IPS-18c (cell line): ENCODE results near the gene ZFP2.
A peak's percentile ranks its signal among the peaks of the same experiment; 100 is the strongest.

Experiments
- H3K4me3 ChIP-seq: 2 replicates; pipeline ENCODE4 v1.7.0; 2013; ENCODE audit warnings: low read depth, mild to moderate bottlenecking, low read length, moderate library complexity; ENCODE audit not compliant: insufficient read depth
- H3K9me3 ChIP-seq: one replicate; pipeline ENCODE4 v1.6.1; 2013; ENCODE audit warnings: mild to moderate bottlenecking, low read length, moderate library complexity; ENCODE audit not compliant: control insufficient read depth, insufficient read depth

Gene ZFP2

GRCh38 chr5:178940569-178941360 lies 45.1 kb downstream of the ZFP2 start, which contains the start of gene ZNF454:
Gene ZNF454, plus strand, starts transcription at chr5:178941198. Its CDS starts 1,594 bp downstream, at chr5:178942792.
- peak within 1 kb of the TSS; percentile 59 for H3K4me3 ChIP-seq
- H3K9me3 ChIP-seq, result peaks cover 40% of the 10 kb centered on the region

DNA sequence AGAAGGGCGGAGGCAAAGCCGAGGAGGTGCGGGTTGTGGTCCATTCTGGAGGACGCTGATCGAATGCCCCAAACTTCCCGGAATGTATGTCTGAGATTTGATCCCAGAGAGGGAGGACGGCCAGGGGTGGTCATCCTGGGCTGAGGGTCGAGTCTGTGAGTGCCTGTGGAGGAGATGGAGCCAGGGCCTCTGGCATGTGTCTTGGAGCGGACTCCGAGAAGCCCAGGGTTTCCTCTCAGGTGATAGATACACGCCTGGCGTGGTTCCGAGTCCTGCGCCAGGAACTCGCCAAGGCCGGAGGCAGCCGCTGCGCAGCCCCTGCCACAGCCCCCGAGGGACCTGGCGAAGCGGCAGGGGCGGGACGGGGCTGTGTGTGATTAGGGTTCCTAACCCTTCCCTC lies 45.6 kb downstream of the ZFP2 start:
- Histone ChIP-seq H3K9me3 (peaks cover 37% of the 10 kb centered on the region), H3K4me3 (peak overlapping the region; percentile 59)

DNA sequence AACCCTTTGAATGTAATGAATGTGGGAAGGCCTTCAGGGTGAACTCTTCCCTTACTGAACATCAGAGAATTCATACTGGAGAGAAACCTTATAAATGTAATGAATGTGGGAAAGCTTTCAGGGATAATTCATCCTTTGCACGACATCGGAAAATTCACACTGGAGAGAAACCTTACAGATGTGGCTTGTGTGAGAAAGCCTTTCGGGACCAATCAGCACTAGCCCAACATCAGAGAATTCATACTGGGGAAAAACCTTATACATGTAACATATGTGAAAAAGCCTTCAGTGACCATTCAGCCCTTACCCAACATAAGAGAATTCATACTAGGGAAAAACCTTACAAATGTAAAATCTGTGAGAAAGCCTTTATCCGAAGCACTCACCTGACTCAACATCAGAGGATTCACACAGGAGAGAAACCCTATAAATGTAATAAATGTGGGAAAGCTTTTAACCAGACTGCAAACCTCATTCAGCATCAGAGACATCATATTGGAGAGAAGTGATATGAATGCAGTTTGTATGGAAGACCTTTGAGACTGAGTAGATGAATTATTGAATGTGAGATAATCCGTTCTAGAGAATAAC lies 69.8 kb downstream of the ZFP2 start:
- H3K4me3 ChIP-seq, result no peak overlapping the region
- peaks cover 39% of the 10 kb centered on the region for H3K9me3 ChIP-seq

DNA sequence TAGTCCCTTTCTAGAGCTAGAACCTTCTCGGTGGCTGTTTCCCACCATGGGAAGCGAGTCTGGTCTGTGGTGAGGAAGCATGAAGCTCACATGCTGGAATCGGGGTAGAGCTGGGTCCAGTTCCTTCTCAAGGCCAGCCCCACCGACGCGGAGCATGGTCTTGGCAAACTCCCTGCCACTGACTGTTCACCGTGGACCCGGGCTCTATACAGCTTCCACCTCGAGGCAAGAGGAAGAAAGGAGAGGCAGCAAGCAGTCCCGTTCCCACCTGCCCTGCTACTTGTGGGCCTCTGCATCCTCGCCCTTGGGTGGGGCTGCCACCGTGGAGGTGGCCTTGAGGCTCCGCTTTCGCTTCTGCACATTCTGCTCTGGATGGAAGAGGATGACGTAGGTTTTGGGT lies 85.7 kb downstream of the ZFP2 start:
- no peak overlapping the region for H3K4me3 ChIP-seq
- H3K9me3 ChIP-seq, result peaks cover 29% of the 10 kb centered on the region
